ENCODE measurements around the gene LILRB3.
"Not testable (repeated sequence)": the region's sequence is repeated elsewhere in the genome, so short reads cannot be mapped to it uniquely, and the experiment has no call there.

Gene LILRB3

DNA sequence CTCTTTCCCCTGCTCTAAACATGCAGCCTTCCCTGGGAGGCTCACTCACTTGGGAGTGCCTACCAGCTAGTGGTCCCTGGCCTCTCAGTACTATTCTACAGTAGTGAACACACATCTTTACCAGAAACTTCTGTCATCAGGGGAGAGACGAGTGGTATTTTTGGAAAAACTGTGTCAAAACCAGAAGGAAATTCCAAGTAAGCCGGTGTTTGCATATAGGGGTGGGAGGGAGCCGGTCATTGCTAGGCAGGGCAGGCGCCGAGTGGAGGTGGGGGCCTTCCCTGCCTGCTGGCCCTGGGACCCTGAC lies 15.2 kb downstream of the LILRB3 start:
- Histone ChIP-seq H3K27me3 (ENCODE audit: insufficient read depth, low read length) (no peaks in the 10 kb centered on the region), H3K9me3 (ENCODE audit: insufficient read depth, low read depth, low read length) (no peaks in the 10 kb centered on the region), H3K36me3 (ENCODE audit: insufficient read depth, low read depth, low read length) (peaks cover 64% of the 10 kb centered on the region), H3K4me3 (ENCODE audit: low read length) (no peak overlapping the region), H3K4me1 (ENCODE audit: insufficient read depth, low read length) (peaks cover 15% of the 10 kb centered on the region), H3K9ac (ENCODE audit: low read depth, low read length) (0 out of 2 replicates have a peak overlapping the region, but pooled peaks have one; percentile 19), H3K27ac (ENCODE audit: low read length) (no peak overlapping the region)

- H3K9me3 ChIP-seq (ENCODE audit: insufficient read depth, low read depth, low read length); H3K27ac ChIP-seq (ENCODE audit: low read length); H3K27me3 ChIP-seq (ENCODE audit: insufficient read depth, low read length); H3K4me3 ChIP-seq (ENCODE audit: low read length); H3K9ac ChIP-seq (ENCODE audit: low read depth, low read length): not testable (repeated sequence)
- peaks cover 68% of the 10 kb centered on the region for H3K36me3 ChIP-seq (ENCODE audit: insufficient read depth, low read depth, low read length)
- peaks cover 20% of the 10 kb centered on the region for H3K4me1 ChIP-seq (ENCODE audit: insufficient read depth, low read length)
Observed at GRCh38 chr19:54207193-54207592, 15.6 kb downstream of the LILRB3 start.

DNA sequence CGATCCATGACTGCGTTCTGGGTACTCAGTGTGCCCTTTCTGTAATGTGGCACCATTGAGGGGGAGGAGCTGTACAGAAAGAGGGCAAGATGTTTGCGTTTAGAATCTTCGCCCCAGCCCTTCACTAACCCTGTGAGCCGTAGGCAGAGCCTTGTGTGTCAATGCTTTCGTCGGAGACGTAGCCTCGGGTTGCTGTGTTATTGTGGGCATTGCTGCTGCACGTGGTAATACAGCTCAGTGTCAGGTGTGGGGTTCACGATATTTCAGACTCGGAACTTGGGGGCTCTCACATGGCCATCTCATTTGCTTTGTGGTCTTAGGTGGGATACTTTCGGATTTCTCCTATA lies 16.0 kb downstream of the LILRB3 start:
- H3K27ac ChIP-seq (ENCODE audit: low read length): no peak overlapping the region
- H3K36me3 ChIP-seq (ENCODE audit: insufficient read depth, low read depth, low read length): peaks cover 72% of the 10 kb centered on the region
- no peak overlapping the region for H3K4me3 ChIP-seq (ENCODE audit: low read length)
- H3K27me3 ChIP-seq (ENCODE audit: insufficient read depth, low read length): no peaks in the 10 kb centered on the region
- no peaks in the 10 kb centered on the region for H3K9me3 ChIP-seq (ENCODE audit: insufficient read depth, low read depth, low read length)
- H3K4me1 ChIP-seq (ENCODE audit: insufficient read depth, low read length): peaks cover 22% of the 10 kb centered on the region
- H3K9ac ChIP-seq (ENCODE audit: low read depth, low read length): 0 out of 2 replicates have a peak overlapping the region, but pooled peaks have one; percentile 5

GRCh38 chr19:54206030-54206830 lies 16.6 kb downstream of the LILRB3 start:
- Histone ChIP-seq H3K27ac (ENCODE audit: low read length) (no peak overlapping the region), H3K9ac (ENCODE audit: low read depth, low read length) (0 out of 2 replicates have a peak overlapping the region, but pooled peaks have one; percentile 5), H3K4me1 (ENCODE audit: insufficient read depth, low read length) (peaks cover 22% of the 10 kb centered on the region), H3K36me3 (ENCODE audit: insufficient read depth, low read depth, low read length) (peaks cover 78% of the 10 kb centered on the region), H3K27me3 (ENCODE audit: insufficient read depth, low read length) (no peaks in the 10 kb centered on the region), H3K4me3 (ENCODE audit: low read length) (no peak overlapping the region; the same call in 1 of the 2 replicates), H3K9me3 (ENCODE audit: insufficient read depth, low read depth, low read length) (no peaks in the 10 kb centered on the region)

- Histone ChIP-seq H3K36me3 (ENCODE audit: insufficient read depth, low read depth, low read length) (peaks cover 81% of the 10 kb centered on the region), H3K4me3 (ENCODE audit: low read length) (peak overlapping the region; percentile 84), H3K27ac (ENCODE audit: low read length) (no peak overlapping the region), H3K27me3 (ENCODE audit: insufficient read depth, low read length) (no peaks in the 10 kb centered on the region), H3K4me1 (ENCODE audit: insufficient read depth, low read length) (peaks cover 22% of the 10 kb centered on the region), H3K9me3 (ENCODE audit: insufficient read depth, low read depth, low read length) (no peaks in the 10 kb centered on the region), H3K9ac (ENCODE audit: low read depth, low read length) (peak overlapping the region; percentile 64)
Observed at GRCh38 chr19:54204767-54205468, 17.9 kb downstream of the LILRB3 start.

DNA sequence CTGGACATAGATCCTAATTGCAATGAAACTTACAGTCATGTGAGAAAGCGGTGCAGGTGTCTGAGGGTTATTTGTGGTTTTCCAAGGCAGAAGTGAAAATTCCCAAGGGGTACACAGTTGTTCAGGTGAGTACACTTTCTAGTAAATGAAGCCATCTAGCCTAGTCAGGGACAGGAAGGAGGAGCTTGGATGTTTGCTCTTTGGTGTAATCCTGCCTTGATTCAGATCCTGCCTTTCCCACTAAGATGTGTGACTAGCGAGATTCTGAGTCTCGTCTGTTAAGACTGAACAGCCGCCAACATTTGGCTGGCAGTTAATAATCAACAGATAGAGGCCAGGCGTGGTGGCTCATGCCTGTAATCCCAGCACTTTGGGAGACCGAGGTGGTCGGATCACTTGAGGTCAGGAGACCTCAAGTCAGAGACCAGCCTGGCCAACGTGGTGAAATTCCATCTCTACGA lies 19.6 kb downstream of the LILRB3 start:
- Histone ChIP-seq H3K4me1 (ENCODE audit: insufficient read depth, low read length) (peaks cover 22% of the 10 kb centered on the region), H3K36me3 (ENCODE audit: insufficient read depth, low read depth, low read length) (peaks cover 72% of the 10 kb centered on the region), H3K27me3 (ENCODE audit: insufficient read depth, low read length) (no peaks in the 10 kb centered on the region), H3K9ac (ENCODE audit: low read depth, low read length) (peak overlapping the region; percentile 95), H3K27ac (ENCODE audit: low read length) (no peak overlapping the region), H3K4me3 (ENCODE audit: low read length) (peak overlapping the region; percentile 84), H3K9me3 (ENCODE audit: insufficient read depth, low read depth, low read length) (no peaks in the 10 kb centered on the region)

DNA sequence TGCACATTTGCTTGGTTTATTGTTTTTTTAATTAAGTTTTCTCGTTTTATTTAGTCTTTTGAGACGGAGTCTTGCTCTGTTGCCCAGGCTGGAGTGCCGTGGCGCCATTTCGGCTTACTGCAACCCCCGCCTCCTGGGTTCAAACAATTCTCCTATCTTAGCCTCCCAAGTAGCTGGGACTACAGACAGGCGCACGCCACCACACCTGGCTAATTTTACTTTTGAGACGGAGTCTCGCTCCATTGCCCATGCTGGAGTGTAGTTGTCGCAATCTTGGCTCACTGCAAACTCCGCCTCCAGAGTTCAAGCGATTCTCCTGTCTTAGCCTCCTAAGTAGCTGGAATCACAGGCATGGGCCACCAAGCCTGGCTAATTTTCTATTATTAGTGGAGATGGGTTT lies 20.8 kb downstream of the LILRB3 start:
- H3K4me1 ChIP-seq (ENCODE audit: insufficient read depth, low read length): peaks cover 22% of the 10 kb centered on the region
- peaks cover 60% of the 10 kb centered on the region for H3K36me3 ChIP-seq (ENCODE audit: insufficient read depth, low read depth, low read length)
- H3K4me3 ChIP-seq (ENCODE audit: low read length): peak overlapping the region; percentile 84
- peak overlapping the region; percentile 95 for H3K9ac ChIP-seq (ENCODE audit: low read depth, low read length)
- H3K27ac ChIP-seq (ENCODE audit: low read length): no peak overlapping the region
- no peaks in the 10 kb centered on the region for H3K27me3 ChIP-seq (ENCODE audit: insufficient read depth, low read length)
- no peaks in the 10 kb centered on the region for H3K9me3 ChIP-seq (ENCODE audit: insufficient read depth, low read depth, low read length)

- H3K27ac ChIP-seq (ENCODE audit: low read length): peak overlapping the region; percentile 80
- peaks cover 22% of the 10 kb centered on the region for H3K4me1 ChIP-seq (ENCODE audit: insufficient read depth, low read length)
- H3K27me3 ChIP-seq (ENCODE audit: insufficient read depth, low read length): no peaks in the 10 kb centered on the region
- H3K9me3 ChIP-seq (ENCODE audit: insufficient read depth, low read depth, low read length): no peaks in the 10 kb centered on the region
- H3K4me3 ChIP-seq (ENCODE audit: low read length): peak overlapping the region; percentile 84
- peak overlapping the region; percentile 95 for H3K9ac ChIP-seq (ENCODE audit: low read depth, low read length)
- H3K36me3 ChIP-seq (ENCODE audit: insufficient read depth, low read depth, low read length): peaks cover 53% of the 10 kb centered on the region
Observed at GRCh38 chr19:54201172-54201701, 21.6 kb downstream of the LILRB3 start.

DNA sequence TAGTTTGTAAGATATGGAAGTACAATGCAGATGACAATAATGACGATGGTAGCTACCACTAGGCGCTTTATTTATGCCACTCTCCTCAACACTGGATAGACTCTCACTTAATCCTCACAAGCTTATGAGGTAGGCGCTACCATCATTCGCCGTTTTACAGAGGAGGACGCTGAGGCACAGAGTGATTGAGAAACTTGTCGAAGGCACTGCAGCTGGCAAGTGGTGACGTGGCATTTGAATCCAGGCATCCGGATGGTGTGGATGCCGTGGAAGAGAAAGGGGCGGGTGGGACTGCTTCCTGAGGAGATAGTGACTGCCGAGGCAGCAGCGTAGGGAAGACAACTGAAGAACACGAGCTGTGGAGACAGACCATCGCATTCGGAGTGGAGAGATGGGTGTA lies 23.4 kb downstream of the LILRB3 start:
- no peaks in the 10 kb centered on the region for H3K27me3 ChIP-seq (ENCODE audit: insufficient read depth, low read length)
- peaks cover 13% of the 10 kb centered on the region for H3K4me1 ChIP-seq (ENCODE audit: insufficient read depth, low read length)
- peak overlapping the region; percentile 13; the same call in 1 of the 2 replicates for H3K9ac ChIP-seq (ENCODE audit: low read depth, low read length)
- H3K4me3 ChIP-seq (ENCODE audit: low read length): no peak overlapping the region
- H3K27ac ChIP-seq (ENCODE audit: low read length): no peak overlapping the region
- H3K9me3 ChIP-seq (ENCODE audit: insufficient read depth, low read depth, low read length): no peaks in the 10 kb centered on the region
- peaks cover 39% of the 10 kb centered on the region for H3K36me3 ChIP-seq (ENCODE audit: insufficient read depth, low read depth, low read length)

GRCh38 chr19:54197121-54197520 lies 25.7 kb downstream of the LILRB3 start:
- H3K36me3 ChIP-seq (ENCODE audit: insufficient read depth, low read depth, low read length): peaks cover 27% of the 10 kb centered on the region
- no peaks in the 10 kb centered on the region for H3K9me3 ChIP-seq (ENCODE audit: insufficient read depth, low read depth, low read length)

GRCh38 chr19:54196536-54196935 lies 26.3 kb downstream of the LILRB3 start:
- peaks cover 21% of the 10 kb centered on the region for H3K36me3 ChIP-seq (ENCODE audit: insufficient read depth, low read depth, low read length)
- no peak overlapping the region for H3K27ac ChIP-seq (ENCODE audit: low read length)
- peaks cover 4% of the 10 kb centered on the region; the same call in 1 of the 2 replicates for H3K4me1 ChIP-seq (ENCODE audit: insufficient read depth, low read length)
- no peaks in the 10 kb centered on the region for H3K9me3 ChIP-seq (ENCODE audit: insufficient read depth, low read depth, low read length)
- H3K27me3 ChIP-seq (ENCODE audit: insufficient read depth, low read length): no peaks in the 10 kb centered on the region
- no peak overlapping the region for H3K9ac ChIP-seq (ENCODE audit: low read depth, low read length)
- no peak overlapping the region for H3K4me3 ChIP-seq (ENCODE audit: low read length)

More at GRCh38 chr19:54197121-54197520, 25.7 kb downstream of the LILRB3 start:
- no peak overlapping the region for H3K9ac ChIP-seq (ENCODE audit: low read depth, low read length)
- H3K27ac ChIP-seq (ENCODE audit: low read length): no peak overlapping the region
- no peak overlapping the region for H3K4me3 ChIP-seq (ENCODE audit: low read length)
- H3K4me1 ChIP-seq (ENCODE audit: insufficient read depth, low read length): peaks cover 3% of the 10 kb centered on the region; the same call in 1 of the 2 replicates
- no peaks in the 10 kb centered on the region for H3K27me3 ChIP-seq (ENCODE audit: insufficient read depth, low read length)
